ENCODE results near the gene SDHAF1.

DNA sequence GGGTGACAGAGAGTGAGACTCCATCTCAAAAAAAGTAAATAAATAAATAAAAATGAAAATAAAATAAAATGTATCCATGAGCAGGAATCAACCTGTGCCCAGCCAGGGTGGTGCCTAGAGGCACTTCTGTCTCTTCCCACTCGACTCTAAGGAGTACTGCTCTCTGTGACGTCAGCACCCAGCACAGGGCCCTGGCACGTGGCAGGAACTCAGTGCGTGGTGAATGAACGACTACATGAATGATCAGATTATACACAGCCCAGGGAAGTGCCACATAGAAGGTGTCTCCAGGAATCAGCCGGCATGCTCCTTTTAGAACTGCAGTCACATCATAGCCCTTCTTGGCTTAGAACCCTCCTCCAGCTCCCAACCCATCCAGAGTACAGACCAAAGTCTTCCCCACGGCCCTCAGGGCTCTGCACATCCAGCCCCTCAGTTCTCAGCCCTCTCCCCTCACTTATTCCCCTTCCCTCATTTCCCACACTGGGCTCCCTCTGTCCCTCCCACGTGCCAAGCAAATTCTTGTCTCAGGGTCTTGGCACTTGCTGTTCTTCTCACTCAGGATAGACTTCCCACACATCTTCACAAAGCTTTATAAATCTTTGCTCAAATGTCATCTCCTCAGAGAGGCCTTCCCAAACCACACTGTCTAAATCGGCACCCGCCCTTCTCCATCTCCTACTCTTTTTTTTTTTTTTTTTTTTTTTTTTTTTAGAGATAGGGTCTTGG lies 33.5 kb downstream of the SDHAF1 start:
- TF ChIP-seq POLR2A (IDR thresholded peaks at IDR 0.05) = no peak
- no peak for TF ChIP-seq CTCF (IDR thresholded peaks at IDR 0.05 in 4 of 5, conservative IDR thresholded peaks at IDR 0.05 in 1 of 5)

Data from gastrocnemius medialis (tissue), 4 donors.